Umbilical cord (tissue), 2 donors: ENCODE measurements around the gene EPS8. TPM values are rescaled to one million over a fixed set of nuclear protein-coding genes. Genes with fewer than 3 reads are reported as not detected.

Experiments
- DNase-seq: peaks from one replicate; pipeline ENCODE4 v3.0.0-alpha.2; 2015; ENCODE audit warnings: low spot score
- total RNA-seq: library from RNA; depleted of rRNA; stranded (reverse); fragments of >200 nt; gene quantifications from one replicate; pipeline ENCODE4 v1.2.3, GENCODE V29; 2014; ENCODE audit warnings: low replicate concordance; ENCODE audit not compliant: insufficient read depth

EPS8 gene
- 194 TPM for total RNA-seq

DNA sequence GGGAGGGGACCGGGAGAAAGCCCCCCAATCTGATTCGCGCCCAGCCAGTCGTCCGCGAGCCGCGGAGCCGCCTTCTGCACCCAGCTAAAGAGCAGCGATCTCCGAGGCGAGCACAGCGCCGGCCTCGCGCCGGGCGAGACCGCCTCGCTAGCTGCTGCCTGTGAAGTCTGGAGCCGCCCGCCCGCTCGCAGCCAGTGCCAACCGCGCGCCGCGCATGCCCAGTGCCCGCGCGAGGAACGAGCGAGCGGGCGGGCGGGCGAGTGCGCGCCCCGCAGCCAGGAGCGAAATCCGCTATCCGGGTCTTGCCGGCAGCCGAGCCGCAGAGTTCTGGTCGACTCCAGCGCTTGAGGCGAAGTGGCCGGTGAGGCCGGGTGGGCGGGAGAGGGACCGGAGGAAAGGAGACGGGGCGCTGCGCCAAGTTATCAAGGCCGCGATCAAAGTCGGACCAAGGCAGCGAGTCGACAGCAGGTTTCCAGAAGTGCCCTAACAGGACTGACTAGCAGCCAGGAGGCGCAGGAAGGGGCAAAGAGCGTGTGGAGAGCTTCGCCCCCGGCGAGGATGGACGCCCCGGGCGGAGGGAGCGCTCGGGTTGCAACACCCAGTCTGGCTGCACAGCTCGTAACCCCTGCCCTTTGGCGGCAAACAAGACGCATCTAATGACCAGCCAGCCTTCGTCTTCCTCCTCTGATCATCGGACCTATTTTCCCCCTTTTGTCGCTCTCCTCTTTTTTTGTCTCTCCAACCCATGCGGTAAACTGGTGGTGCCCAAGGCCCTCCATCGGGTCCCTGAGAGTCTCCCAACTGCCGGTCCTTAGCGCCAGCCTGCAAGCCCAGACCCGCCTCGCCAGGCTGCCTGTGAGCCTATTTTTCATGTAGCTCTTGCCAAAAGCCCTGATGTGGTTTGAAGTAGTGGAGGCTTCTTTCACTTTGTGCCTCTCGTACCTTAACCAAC, at the start of gene EPS8:
Gene EPS8 (minus strand): TSS at position 169 of the 952 bp plus-strand sequence. CDS start 106,437 bp downstream, outside the sequence.
- peak; percentile 94 for DNase-seq

DNA sequence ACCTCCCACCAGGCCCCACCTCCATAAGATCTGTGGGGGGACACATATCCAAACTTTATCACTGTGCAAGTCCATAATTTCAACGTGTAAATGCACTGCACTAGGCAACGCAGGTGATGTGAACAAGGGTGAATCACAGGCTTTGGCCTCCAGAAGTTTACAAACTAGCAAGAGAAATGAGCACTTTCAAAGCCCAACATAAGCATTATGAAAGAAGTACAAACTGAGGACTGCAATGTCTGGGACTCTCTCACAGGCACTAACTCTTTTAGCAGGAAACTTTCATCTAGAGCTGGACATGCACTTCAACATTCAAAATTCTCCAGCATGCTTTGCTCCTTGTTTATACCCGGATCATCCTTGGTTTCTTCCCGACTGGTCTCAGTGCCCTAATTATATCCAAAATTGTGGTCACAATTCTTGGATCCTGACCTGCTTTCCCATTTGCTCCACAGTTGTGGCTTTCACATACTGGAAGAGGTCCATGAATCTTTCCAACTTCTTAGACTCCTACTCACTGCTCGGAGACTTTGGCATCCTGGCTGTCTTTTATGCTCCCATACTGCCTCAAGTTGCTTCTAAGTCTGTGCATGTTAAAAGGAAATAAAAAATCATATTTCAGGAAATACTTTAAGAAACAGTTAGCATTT, 48.1 kb upstream of the EPS8 start:
- no peak for DNase-seq

DNA sequence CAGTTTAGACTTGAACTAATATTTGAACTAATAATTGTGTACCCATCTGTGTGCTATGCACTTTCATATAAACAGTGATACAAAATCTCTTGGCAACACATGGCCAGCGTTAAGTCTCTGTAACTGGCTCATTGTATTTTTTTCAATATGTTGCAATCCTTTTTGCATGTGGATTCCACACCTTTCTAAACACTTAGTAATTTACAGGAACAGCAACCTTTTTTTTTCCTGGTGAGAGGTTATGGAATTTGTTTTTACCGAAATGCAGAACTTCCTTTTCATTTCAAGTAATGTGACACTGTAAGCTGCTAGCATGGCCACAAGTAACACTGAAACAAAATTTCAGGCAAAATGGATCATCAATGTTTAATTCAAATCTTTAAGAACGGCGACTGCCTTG, 45.4 kb upstream of the EPS8 start:
- DNase-seq: no peak

DNA sequence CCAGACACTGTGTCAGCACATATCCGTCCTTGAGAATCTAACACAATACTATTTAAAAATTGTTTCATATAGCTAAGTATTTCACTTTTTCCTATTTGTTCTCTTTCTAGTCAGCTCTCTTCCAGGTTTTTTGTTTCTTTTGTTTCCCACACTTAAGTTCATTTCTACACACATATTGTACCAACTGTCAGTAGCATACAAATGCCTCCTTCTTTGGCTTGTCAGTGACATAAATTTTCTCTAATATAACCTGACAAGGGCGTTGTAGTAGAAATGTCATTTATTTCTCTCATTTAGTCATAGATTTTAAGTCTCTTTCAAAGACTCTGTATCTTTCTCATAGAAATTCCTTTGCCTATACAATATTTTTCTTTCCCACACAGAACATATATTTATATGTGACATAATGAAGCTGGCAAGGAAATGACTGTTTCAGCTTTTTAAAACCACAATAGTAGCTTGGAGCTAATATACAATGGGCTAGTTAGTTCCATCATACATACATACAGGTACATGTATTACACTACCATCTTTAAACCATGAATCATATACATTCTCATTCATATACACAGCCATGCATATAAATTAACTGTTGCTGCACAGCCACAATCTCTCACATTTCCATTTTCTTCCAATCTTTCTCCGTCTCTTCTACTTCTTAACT, 42.3 kb upstream of the EPS8 start:
- DNase-seq: no peak

DNA sequence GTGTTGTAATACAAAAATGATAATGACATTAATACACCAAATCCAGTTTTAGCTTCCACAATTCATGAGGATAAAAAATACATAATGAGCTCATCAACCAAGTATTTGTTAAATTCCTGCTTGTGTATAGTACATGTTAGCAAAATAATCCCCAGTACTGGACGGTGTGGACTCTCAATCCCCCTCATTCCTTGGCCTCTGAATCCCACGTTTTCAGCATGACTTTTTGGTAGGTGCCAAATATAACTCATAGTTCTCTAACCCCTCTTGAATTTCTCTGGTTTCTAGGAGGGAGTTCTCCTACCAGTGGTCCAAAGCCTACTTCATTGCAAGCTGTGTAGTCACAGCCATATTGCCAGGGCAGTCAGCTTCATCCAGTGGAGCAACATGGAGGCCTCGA, 41.4 kb upstream of the EPS8 start:
- peak; percentile 18 for DNase-seq

DNA sequence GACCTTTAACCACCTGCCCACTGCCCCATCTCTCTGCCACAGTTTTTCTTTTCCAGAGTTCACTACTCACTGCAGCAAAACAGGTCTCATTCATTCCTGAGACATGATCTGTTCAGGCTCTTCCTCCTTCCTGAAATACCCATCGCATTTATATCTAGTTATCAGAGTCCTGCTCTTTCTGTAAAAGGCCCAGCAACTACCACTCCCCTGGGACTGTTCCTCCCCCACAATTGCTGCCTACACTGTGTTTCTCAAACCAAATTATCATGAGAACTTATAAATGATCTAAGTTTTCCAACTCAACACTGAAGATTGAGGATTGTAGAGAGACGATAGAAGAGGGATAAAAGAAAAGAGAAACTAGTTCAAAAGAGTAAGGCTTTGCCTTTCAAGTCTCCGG, 40.8 kb upstream of the EPS8 start:
- no peak for DNase-seq

DNA sequence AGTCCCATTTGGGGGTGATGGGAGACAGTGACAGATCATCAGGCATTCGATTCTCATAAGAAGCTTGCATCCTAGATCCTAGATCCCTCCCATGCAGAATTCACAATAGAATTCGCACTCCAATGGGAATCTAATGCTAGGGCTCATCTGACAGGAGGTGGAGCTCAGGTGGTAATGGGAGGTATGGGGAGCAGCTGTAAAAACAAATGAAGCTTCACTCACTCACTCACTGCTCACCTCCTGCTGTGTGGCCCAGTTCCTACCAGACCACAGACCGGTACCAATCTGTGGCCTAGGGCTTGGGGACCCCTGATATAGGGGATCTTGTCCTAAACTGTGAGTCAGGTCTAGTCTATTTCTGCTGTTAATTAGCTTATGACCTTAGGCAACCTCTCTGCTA, 40.1 kb upstream of the EPS8 start:
- DNase-seq: no peak

DNA sequence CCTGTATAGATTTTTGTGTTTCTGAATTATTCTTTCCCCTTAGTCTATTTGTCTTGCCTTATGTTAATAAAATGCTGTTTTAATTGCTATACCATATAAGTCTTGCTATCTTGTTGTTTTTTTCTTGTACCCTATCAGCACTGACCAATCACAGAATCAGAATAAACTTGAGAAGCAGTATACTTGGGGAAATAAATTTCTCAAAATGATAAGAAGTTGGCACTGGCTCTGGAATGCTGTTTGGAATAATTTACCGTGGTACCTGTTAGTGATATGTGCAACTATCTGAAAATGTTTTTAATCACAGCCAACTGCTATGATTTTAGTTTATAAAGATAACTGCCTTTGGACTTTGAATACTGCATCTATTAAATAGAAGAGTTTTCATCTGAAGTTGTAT, 37.9 kb upstream of the EPS8 start:
- DNase-seq: no peak

DNA sequence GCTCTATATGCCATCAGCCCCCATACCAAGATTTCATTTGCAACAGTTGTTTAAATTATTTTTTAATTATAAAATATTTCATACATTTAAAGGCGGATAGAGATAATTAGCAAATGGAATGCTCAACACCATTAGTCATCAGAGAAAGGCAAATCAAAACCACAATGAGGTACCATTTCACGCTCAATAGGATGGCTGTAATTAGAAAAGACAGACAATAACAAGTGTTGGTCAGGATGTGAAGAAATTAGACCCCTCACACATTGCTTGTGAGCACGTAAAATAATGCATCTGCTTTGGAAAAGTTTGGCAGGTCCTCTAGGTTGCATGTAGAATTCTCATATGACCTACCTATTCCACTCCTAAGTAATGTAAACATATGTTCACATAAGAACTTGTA, 35.3 kb upstream of the EPS8 start:
- no peak for DNase-seq

DNA sequence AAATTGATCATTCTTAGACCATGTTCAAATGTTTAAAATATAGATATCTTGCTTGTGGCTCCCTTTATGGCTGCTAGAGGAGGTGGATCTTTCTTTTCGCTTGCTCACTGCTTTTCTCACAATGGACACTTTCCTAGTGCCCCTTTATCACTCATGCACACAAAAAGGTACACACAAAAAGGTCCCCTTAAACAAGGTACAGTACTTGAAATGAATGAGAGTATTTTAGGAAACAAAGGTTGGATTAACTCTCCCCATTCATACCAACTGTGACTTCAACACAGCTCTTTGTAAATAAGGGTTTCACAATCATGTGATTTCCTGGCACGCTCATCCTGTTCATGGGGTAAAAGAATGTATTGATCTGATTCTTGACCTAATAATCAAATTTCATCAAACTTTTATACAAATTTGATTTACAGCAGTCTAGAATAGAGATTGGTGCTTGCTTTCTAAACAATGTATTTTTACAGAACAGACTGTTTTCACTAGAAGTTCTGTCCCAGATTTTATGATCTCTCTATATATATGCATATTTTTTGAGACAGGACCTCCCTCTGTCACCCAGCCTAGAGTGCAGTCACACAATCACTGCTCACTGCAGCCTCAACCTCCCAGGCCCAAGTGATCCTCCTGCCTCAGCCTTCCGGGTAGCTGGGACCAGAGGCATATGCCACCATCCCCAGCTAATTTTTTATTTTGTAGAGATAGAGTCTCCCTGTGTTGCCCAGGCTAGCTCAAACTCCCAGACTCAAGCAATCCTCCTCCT, 34.4 kb upstream of the EPS8 start:
- no peak for DNase-seq

DNA sequence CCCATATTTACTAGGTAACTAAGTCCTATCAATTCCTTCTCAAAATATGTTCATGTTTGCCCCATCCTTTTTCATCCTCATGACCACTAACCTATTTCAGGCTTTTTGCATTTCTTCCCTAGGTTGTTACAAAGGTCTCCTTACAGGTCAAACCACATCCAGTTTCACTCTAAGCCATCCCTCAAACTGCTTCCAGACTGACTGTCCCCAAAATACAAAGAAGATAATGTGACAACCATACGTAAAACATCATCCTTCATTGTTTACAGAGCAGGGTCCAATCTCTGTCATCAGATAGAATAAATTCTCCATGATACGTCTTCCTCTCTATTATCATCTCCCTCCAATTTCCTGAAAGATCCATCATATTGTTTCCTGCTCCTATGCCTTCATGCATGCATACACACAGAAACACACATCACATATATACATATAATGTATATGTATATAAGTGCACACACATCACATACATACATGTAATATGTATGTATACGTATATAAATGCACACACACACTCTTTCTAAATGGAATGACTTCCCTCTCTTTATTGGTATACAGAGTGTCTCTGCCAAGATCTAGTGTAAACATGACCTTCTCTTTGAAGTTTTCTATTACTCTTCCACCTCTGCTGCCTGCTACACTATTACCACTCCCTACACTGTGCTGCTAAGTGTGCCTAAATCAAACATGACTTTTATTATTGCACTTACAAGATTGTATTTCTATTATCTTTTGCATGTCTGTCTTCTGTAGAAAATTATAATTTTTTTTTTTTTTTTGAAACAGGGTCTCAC, 30.7 kb upstream of the EPS8 start:
- DNase-seq: no peak

DNA sequence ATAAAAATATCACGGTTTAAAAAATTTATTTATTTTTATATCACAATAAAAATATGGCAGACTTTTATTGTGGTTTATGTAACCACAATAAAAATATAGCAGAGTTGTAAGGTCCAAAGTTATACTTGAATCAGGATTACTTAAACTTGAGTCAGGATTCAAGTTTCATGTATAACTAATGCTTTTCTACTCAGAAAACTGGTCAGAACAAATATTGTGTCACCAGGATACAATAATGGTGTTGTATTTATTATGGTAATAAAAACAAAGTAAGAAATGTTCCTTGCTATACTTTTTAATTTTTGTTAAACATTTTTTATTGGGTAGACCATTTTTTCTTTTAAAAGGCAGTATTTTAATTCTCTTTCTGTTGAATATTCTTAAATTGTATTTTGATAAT, 29.2 kb upstream of the EPS8 start:
- no peak for DNase-seq

DNA sequence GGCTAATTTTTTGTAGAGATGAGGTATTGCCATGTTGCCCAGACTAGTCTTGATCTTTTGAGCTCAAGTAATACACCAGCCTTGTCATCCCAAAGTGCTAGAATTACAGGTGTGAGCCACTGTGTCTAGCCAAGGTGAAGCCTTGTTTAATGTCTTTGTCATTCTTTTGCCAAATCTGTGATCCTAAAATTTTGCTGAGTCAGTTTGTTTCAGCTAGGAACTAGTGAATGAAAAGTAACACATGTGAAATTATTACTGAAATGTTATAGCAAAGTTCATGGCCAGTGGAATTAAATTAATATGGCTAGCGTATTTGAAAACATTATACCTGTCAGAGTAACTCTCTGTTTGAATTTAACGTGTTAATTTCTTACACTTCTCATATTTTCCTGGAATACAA, 26.5 kb upstream of the EPS8 start:
- DNase-seq: no peak

DNA sequence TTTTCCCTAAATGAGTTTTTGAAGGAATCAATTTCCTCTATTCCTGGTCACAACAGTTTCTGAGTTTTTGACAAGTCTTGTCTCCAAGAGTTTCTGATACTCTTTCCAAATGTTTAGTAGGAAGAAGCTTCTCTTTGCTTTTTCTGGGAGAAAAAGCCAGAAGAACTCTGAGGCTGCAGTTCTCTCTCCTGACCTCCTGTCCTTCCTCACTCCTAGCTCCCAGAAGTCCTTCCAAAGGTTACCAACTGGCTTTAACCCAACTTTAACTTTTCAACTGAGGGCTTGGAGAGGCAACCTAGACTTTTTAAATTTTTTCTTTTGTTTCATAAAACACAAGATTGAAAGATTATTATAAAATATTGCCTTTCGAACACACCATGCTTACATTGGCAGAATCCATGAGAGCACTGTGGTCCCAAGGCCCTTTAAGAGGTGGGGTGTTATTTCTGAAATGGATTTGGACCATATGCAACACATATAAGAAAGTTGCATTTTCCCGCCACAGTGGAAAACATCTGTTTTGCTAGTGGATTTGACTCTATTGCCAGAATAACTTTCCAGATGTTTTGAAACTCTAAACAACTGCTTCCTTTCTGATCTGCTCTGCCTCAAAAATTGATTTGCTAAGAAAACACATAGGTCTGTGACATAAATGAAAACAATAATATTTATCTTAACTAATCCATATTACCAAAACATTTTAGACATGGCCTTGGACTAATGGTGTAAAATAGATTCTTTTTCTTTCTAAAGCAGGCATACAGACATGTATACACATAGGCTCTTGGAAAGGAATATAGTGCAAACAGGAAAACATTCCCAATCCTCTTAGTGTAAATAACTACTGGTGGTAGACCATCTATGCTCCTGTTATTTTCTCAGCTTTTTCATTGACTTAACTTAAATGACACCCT, 22.3 kb upstream of the EPS8 start:
- peak; percentile 30 for DNase-seq

DNA sequence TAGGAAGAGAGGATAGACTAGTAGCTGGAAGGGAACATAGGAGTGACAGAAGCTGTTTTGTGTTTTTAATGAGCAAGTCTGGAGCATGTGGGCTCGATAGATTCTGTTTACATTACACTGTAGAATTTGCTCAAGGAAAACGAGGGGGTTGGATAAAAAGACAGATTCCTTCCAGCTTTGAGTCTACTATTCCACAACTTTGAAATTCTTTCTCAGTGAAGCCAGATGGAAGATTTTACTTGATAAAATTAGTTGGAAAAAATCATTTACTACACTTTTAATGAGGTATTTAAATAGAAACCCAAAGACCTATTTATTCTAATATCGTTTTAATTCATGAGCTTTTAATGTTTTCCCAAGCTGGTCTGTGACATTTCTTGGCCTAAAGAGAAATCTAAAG, 19.5 kb upstream of the EPS8 start:
- DNase-seq: peak; percentile 38

DNA sequence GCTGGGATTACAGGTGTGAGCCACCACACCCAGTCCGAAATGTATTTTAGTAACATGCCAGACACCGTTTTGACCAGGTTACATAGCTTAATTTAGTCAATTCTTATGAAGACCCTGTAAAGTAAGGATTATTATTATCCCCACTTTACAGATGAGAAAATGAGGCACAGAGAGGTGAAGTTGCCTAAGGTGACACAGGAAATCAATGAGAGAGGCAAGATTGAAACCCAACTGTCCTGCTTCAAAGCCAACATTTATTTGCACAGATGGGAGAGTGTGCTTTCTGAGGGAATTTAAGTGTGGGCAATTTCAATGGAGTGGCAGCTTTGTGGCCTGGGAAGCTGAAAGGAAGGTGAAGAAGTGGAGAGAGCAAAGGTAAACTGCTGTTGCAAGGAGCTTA, 19.1 kb upstream of the EPS8 start:
- no peak for DNase-seq

DNA sequence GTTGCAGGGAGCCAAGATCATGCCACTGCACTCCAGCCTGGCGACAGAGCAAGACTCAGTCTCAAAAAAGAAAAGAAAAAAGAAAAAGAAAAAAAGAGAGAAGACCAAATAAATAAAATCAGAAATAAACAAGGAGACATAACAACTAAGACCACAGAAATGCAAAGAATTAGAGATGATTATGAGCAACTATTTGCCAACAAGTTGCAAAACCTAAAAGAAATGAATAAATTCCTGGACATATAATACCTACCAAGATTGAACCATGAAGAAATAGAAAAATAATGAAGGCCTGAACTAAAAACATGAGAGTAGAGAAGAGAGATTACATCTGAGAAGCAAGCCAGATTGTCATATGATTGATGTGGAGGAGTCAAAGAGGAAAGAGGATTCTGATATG, 17.6 kb upstream of the EPS8 start:
- DNase-seq: no peak

DNA sequence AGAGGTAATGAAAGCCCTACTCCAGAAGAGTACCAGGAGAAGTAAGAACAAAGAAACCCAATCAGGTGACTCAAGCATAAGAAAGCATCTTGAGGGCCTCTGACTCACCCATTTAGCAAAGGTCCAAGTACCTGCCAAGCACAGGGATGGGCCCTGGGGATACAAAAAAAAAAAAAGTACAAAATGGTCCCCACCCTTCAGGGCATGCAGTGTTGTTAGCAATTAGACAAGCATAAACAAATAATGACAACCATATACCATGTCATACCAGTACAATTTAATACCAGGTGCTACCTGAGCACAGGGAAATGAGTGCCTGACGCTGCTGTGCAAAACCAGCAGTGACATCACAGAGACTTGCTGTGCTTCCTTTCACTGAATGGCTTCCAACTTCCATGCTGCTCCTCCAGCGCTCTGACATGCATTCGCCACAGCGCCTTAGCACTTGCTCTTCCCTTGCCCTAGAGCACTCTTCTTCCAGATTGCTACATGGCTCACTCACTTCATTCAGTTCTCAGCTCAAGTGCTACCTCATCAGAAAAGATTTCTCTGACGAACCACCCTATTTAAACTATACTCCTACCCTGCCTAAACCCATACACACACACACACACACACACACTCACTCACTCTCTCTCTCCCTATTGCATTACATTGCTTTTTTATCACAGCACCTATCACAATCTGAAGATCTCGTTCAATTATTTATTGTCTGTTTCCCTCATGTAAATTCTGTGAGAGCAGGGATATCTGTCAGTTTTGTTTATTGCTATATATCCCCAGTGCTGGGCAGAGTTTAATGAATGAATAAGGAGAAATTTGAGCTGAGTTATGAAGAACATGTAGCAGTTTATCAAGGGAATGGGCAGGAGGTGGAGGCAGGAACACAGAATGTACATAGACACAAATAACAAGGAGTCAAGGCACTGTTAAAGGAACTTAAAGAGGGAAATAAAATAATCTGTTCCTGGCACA, 12.9 kb upstream of the EPS8 start:
- DNase-seq: no peak

DNA sequence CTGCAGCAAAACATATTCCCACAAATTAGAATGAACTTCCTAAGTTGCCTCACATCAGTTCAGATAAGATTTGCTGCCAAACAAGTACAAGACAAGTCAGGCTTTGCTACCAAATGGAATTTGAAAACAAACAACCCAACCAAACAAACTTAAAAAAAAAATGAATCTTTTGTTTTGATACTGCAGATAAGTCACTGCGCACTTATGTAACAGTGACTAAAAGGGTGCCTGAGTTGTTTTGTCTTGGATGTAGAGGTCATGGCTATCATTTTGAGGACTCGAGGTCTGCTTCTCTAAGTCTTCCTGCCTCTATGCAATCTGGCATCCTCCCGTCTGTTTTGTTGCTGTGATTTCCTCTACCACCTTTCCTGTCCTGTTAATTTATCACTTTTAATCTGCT, 11.1 kb upstream of the EPS8 start:
- DNase-seq: no peak
